HAP-1 (cell line): Measurements from ENCODE around the gene KRT78.

Experiments used
- DNase-seq, 2 experiments: peaks; one replicate each; pipeline ENCODE4 v3.0.0-alpha.2; 2016 to 2020; ENCODE audit warnings: low spot score in 2 of 2
- H3K27me3 ChIP-seq: fragments of 250-450 bp; sonication (Bioruptor Pico); 2 replicates; pipeline ENCODE4 v1.5.1; 2020; ENCODE audit warnings: low read depth, mild to moderate bottlenecking, moderate library complexity
- H3K36me3 ChIP-seq: fragments of 250-450 bp; sonication (Bioruptor Pico); replicated peaks from 2 replicates; pipeline ENCODE4 v1.5.1; 2020; ENCODE audit warnings: mild to moderate bottlenecking
- H3K4me1 ChIP-seq: fragments of 250-450 bp; sonication (Bioruptor Pico); 2 replicates; pipeline ENCODE4 v1.5.1; 2020; ENCODE audit warnings: mild to moderate bottlenecking
- H3K4me3 ChIP-seq: fragments of 250-450 bp; sonication (Bioruptor Pico); 2 replicates; pipeline ENCODE4 v1.5.1; 2020; ENCODE audit warnings: mild to moderate bottlenecking, moderate library complexity
- H3K9me3 ChIP-seq: fragments of 250-450 bp; sonication (Bioruptor Pico); 2 replicates; pipeline ENCODE4 v1.5.1; 2020; ENCODE audit warnings: mild to moderate bottlenecking, moderate library complexity
- in situ Hi-C: fragments of 300-500 bp; cut with MboI; formaldehyde crosslinking; loops from 3 replicates; pipeline ENCODE4 v1.14.3; 2020; ENCODE audit warnings: low sequenced_read_pairs, inconsistent platforms, mixed read lengths

KRT78 gene

DNA sequence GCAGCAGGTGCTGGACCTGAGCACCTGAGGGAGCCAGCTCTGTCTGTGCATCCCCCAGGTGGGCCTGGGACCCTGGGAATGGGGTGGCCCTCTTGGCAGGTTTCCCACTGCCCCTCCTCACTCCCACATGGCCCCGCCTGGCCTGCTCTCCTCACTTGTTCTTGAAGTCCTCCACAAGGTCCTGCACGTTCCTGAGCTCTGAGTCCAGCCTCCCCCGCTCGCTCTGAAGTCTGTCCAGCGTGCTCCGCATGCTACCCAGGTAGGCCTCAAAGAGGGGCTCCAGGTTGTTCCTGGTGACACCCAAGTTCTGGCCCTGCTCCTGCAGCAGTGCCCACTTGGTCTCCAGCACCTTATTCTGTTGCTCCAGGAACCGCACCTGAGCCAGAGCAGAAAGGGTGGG lies 17.5 kb downstream of the KRT78 start:
- no peak for DNase-seq

DNA sequence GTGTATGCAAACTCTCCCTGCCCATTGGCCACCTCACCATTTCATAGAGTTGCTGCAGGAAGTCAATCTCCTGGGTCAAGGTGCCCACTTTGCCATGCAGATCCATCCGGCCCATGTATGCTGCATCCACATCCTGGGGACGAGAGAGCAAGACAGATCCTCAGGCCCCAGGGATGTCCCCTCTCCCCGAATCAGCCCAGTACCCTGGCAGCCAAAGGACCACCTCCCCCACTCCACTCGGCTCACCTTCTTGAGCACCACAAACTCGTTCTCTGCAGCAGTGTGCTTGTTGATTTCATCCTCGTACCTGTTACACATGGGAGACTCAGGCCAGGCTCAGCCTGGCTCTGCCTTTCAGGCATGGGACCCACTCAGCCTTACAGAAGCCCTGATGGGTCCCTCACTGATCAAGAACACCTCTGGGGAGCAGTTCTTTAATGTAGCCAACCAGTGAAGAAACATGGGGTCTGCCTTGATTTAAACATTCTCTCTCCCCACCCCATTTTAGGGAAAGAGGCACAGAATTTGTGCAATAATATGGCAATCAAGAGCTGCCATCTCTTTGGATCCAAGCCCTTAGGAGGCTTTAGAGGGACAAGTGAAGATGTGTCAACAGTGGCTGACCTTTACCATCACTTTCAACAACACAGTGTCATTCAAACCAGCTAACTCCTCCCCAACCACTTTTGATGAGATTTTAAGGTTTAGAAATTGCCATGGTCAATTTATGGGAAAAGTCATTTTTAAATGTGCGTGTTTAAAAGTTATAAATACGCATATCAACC lies 18.6 kb downstream of the KRT78 start:
- H3K4me1 ChIP-seq, result no peaks in the 10 kb centered on the region
- H3K4me3 ChIP-seq, result no peak overlapping the region
- DNase-seq, result no peak
- H3K9me3 ChIP-seq, result no peaks in the 10 kb centered on the region
- H3K27me3 ChIP-seq, result peaks cover 6% of the 10 kb centered on the region
- in situ Hi-C loops, result no loop called here
- no peaks in the 10 kb centered on the region for H3K36me3 ChIP-seq

More for the DNA sequence above, 17.5 kb downstream of the KRT78 start:
- H3K27me3 ChIP-seq, result peaks cover 6% of the 10 kb centered on the region
- in situ Hi-C loops, result no loop called here
- no peaks in the 10 kb centered on the region for H3K36me3 ChIP-seq
- H3K4me1 ChIP-seq, result no peaks in the 10 kb centered on the region
- no peaks in the 10 kb centered on the region for H3K9me3 ChIP-seq
- H3K4me3 ChIP-seq, result no peak overlapping the region

DNA sequence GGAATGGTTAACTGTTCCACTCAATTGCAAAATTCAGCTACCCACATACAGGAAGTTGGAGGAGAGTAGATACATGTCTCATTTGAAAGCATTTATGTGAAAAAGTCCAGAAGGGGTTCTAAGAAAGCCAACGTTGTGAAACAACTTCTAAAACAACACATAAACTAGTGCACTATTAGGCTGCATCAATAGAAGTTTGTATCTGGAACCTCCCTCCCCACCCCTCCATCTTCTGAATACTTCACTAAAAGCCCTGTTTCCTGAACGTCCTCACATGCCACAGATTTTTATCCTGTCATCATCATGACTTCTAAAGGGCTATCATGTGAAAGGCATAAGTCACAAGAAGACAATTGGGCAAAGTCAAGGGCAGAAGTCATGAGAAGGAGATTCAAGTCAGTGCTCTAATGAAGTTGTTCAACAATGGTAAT lies 20.2 kb downstream of the KRT78 start:
- Histone ChIP-seq H3K9me3 (no peaks in the 10 kb centered on the region), H3K4me3 (no peak overlapping the region), H3K27me3 (peaks cover 6% of the 10 kb centered on the region), H3K36me3 (no peaks in the 10 kb centered on the region), H3K4me1 (no peaks in the 10 kb centered on the region)
- in situ Hi-C loops, result no loop called here
- no peak for DNase-seq

DNA sequence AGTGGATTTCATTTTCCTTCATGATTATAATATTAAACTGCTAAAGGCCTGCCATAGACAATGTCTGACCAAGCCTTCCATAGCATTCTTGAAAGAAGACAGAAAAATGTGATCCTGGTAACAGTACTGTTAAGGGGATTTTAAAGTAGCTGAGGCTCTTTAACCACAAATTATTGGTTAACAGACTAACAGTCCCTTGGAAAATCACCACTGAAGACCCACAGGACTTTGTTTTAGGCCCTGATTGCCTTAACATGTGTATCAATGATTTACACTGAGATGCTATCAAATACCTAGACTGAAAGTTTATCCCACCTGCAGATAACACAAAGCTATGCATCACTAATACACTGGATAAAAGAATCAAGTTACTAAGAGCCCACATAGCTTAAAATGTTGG lies 20.6 kb downstream of the KRT78 start:
- Histone ChIP-seq H3K27me3 (peaks cover 6% of the 10 kb centered on the region), H3K36me3 (no peaks in the 10 kb centered on the region), H3K4me3 (no peak overlapping the region), H3K9me3 (no peaks in the 10 kb centered on the region), H3K4me1 (no peaks in the 10 kb centered on the region)
- DNase-seq, result no peak
- in situ Hi-C loops, result no loop called here

DNA sequence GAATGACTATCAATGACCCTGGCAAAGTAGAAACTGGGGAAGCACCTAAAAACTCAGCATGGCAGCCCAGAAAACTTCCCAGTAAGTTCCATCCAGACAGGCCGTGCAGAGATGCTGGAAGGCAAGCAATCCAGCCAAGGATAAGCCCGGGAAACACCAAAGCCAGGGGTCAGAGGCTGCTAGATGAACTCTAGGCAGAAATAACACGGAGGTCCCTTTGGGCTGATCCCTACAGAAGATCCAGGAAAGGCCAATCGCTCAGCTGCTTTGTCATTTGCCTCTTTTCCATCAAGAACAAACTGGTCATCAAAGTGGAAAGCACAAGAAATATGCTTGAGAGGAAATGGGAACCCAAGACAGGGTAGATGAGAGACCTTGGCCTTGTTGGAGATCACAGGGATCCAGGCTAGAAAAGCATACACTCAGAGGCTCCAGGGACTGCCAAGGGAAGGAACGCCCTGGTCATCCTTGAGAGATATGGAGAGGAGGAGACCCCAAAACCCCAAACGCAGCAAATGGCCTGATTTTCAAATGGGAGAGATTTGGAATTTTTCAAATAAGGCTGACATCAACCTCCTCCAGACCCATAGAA lies 21.2 kb downstream of the KRT78 start:
- H3K4me3 ChIP-seq, result no peak overlapping the region
- in situ Hi-C loops, result no loop called here
- peaks cover 6% of the 10 kb centered on the region for H3K27me3 ChIP-seq
- no peak for DNase-seq
- H3K4me1 ChIP-seq, result no peaks in the 10 kb centered on the region
- no peaks in the 10 kb centered on the region for H3K36me3 ChIP-seq
- H3K9me3 ChIP-seq, result no peaks in the 10 kb centered on the region

GRCh38 chr12:52826611-52827498 lies 21.9 kb downstream of the KRT78 start:
- Histone ChIP-seq H3K27me3 (peaks cover 6% of the 10 kb centered on the region), H3K9me3 (no peaks in the 10 kb centered on the region), H3K36me3 (no peaks in the 10 kb centered on the region), H3K4me1 (no peaks in the 10 kb centered on the region), H3K4me3 (no peak overlapping the region)
- in situ Hi-C loops, result no loop called here
- no peak for DNase-seq

GRCh38 chr12:52825961-52826360 lies 22.8 kb downstream of the KRT78 start:
- DNase-seq, result no peak
- Histone ChIP-seq H3K27me3 (peaks cover 6% of the 10 kb centered on the region), H3K9me3 (no peaks in the 10 kb centered on the region), H3K36me3 (no peaks in the 10 kb centered on the region), H3K4me1 (no peaks in the 10 kb centered on the region), H3K4me3 (no peak overlapping the region)
- in situ Hi-C loops, result no loop called here

DNA sequence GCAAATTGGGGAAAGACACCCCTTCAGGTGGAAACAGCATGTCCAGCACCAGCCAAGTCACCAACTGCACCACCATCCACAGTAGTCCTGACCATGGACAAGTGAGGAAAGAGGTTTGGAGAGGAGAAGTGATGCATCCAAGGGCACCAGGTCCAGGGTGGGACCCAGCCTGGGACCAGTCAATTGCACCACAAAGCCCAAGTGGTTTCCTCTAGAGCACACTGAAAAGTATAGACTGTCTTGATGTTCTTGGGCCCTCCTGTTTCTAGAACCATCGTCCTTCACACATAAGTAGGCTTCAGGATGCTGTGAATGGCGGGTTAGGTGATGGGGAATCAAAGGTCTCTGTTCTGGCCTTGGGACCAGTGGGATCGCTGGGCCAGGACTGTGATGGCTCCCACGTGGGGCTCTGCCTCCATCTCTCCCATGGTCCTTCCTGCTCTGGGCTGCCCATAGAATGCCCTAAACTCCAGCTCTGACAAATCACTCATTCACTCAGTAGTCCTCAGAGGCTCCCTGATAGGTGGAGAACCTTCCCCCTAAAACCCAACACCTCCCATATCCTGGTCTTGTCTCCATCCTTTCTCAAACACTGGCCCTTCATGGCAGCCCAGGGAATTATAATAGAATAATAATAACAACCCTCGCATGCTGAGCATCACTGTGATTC lies 23.9 kb downstream of the KRT78 start:
- DNase-seq, result no peak
- no peaks in the 10 kb centered on the region for H3K36me3 ChIP-seq
- no peaks in the 10 kb centered on the region for H3K9me3 ChIP-seq
- in situ Hi-C loops, result no loop called here
- H3K4me3 ChIP-seq, result no peak overlapping the region
- H3K4me1 ChIP-seq, result no peaks in the 10 kb centered on the region
- peaks cover 9% of the 10 kb centered on the region for H3K27me3 ChIP-seq

DNA sequence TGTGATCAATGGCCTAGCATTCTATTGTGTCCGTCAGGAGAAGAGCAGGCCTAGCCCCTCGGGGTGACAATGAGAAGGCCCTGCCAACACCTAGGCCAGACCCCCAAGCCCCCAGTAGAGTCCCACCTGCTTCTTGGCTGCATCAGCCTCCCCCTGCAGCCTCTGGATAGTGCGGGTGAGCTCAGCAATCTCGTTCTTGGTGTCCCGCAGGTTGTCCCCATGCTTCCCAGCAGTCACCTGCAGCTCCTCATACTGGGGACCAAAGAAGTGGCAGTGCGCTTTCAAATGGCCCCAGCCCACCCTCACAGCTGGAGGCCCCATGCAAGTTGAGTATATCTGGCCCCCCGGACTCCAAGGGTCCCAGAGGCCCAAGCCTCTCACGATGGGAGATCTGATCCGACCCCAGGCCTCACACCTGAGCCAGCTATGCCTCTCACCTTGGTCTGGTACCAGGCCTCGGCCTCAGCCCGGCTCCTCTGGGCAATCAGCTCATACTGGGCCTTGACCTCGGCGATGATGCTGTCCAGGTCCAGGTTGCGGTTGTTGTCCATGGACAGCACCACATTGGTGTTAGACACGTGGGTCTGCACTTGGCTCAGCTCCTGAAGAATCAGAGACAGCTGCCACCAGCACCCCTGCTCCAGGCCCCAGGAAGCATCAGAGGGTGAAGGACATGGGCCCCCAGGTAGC lies 24.9 kb downstream of the KRT78 start:
- DNase-seq, result no peak
- H3K9me3 ChIP-seq, result no peaks in the 10 kb centered on the region; the same call in 1 of the 2 replicates
- H3K36me3 ChIP-seq, result no peaks in the 10 kb centered on the region
- no peaks in the 10 kb centered on the region for H3K4me1 ChIP-seq
- peaks cover 9% of the 10 kb centered on the region for H3K27me3 ChIP-seq
- in situ Hi-C loops, result no loop called here
- no peak overlapping the region for H3K4me3 ChIP-seq

- no peaks in the 10 kb centered on the region for H3K36me3 ChIP-seq
- H3K9me3 ChIP-seq, result no peaks in the 10 kb centered on the region; the same call in 1 of the 2 replicates
- no peak for DNase-seq
- peaks cover 3% of the 10 kb centered on the region; the same call in 1 of the 2 replicates for H3K27me3 ChIP-seq
- in situ Hi-C loops, result no loop called here
- no peak overlapping the region for H3K4me3 ChIP-seq
- no peaks in the 10 kb centered on the region for H3K4me1 ChIP-seq
Observed at GRCh38 chr12:52822771-52823510, 25.9 kb downstream of the KRT78 start.

GRCh38 chr12:52821826-52822660 lies 26.8 kb downstream of the KRT78 start:
- Histone ChIP-seq H3K36me3 (no peaks in the 10 kb centered on the region), H3K27me3 (peaks cover 8% of the 10 kb centered on the region; the same call in 1 of the 2 replicates), H3K9me3 (no peaks in the 10 kb centered on the region; the same call in 1 of the 2 replicates), H3K4me3 (no peak overlapping the region), H3K4me1 (no peaks in the 10 kb centered on the region)
- DNase-seq, result no peak
- in situ Hi-C loops, result no loop called here
